ENCODE results near the gene RBM10.

RBM10 gene

GRCh38 chrX:47178337-47178736 lies 33.3 kb downstream of the RBM10 start:
- no peak for DNase-seq

DNA sequence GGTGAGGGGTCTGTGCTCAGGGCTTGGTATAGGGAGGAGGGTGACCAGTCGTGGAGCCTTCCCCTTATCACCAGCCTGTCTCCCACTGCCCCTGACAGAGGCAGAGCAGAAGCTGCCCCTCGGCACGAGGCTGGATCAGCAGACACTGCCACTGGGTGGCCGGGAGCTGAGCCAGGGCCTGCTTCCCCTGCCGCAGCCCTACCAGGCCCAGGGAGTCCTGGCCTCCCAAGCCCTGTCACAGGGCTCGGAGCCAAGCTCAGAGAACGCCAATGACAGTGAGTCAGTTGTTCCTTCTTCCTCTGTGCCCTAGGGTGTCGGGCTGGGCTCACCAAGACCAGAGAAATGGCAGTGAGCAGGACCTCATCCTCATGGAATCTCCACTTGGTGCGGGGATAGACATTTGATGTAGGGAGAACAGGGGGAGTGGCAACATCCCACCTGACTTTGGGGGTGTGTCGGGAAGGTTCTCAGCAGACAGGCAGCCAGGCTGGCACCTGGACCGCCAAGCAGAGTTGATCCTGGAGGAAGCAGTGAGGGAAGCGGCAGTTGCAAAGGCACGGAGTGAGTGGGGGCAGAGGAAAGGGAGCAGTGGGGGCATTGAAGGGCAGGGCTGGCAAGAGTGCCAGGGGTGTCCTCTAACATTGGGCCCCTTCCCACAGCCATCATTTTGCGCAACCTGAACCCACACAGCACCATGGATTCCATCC lies 34.4 kb downstream of the RBM10 start:
- no peak for DNase-seq

- no peak for DNase-seq
Measured at GRCh38 chrX:47179928-47180255, 34.9 kb downstream of the RBM10 start.

DNA sequence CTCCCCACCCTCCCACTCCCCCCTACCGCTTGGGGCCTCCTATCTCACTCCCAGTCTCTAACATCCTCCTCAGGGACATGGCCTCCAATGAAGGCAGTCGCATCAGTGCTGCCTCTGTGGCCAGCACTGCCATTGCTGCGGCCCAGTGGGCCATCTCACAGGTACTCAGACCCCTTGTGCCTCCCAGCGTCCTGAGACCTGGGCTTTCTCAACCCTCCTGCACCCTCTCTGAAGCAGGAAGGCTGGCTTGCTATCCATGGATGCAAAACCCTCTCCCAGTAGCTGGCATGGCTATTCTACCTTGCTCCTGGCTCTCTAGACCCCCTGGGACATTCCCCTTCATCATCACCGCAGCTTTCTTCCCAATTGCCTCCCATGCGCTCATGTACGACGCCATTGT lies 35.3 kb downstream of the RBM10 start:
- DNase-seq, result no peak

GRCh38 chrX:47181301-47181700 lies 36.3 kb downstream of the RBM10 start:
- no peak for DNase-seq

DNA sequence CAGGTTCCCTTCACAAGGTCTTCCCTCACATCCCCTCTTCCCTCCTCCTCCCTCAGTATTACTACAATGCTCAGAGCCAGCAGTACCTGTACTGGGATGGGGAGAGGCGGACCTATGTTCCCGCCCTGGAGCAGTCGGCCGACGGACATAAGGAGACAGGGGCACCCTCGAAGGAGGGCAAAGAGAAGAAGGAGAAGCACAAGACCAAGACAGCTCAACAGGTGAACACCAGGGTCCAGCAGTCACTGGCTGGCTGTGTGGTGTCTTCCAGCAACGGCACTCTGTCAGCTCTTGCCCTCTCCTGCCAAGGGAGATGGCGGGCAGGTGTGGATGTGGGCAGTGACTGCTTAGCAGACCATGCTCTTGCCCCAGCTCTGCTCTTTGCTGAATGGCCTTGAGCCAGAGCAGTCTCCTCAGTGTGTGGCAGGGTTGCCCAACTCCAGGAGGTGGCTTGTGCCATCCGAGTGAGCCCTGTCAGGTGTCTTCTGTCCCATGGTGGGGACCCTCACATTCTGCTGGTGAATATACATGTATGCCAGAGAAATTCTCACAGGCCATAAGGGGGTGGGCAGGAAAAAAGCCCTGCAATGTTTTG lies 37.2 kb downstream of the RBM10 start:
- DNase-seq, result no peak

DNA sequence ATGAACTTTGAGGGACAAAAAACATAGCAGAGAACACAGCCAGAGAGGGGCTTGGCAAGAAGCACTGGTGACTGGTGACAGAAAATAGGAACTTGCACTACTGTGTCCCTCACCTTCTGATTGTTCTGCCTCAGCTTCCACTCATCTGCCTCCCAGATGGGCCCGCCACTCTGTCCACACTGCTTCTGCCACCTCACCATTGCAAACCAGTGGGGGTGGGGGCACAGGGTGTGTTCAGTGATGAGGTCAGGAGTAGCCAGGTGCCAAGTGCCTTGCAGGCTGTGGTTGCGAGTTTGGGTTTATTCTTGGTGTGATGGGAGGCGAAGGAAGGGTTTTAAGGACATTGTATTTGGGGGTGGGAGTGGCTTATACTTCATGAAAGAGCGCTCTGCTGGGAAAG lies 39.5 kb downstream of the RBM10 start:
- DNase-seq, result no peak

DNA sequence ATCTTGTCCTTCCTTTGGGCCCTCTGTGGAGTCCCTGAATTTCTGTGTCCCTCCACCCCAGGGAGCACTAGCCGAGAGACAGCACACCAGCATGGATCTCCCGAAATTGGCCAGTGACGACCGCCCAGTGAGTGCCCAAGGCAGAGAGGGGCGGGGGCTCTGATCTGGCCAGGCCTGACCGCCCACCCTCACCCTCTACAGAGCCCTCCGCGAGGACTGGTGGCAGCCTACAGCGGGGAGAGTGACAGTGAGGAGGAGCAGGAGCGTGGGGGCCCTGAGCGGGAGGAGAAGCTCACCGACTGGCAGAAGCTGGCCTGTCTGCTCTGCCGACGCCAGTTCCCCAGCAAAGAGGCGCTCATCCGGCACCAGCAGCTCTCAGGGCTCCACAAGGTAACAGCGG lies 40.2 kb downstream of the RBM10 start:
- no peak for DNase-seq

DNA sequence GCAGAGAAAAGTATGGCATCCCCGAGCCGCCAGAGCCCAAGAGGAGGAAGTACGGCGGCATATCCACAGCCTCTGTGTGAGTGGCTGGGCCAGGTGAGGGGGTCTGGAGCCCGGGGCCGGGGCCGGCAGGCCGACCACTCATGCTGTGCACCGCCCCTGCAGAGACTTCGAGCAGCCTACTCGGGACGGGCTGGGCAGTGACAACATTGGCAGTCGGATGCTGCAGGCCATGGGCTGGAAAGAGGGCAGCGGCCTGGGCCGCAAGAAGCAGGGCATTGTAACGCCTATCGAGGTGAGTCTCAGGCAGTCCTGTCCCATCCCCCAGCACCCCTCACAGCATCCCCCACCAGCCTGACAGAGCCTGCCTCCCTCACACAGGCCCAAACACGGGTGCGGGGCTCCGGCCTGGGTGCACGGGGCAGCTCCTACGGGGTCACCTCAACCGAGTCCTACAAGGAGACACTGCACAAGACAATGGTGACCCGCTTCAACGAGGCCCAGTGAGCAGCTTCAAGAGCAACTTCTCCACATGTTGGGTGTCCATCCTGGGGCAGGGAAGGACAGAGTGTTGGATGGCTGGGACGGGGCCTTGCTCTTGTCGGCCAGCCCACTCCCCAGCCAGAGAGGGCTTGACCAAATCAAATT lies 41.2 kb downstream of the RBM10 start:
- no peak for DNase-seq

- peak; percentile 49 for DNase-seq
Measured at GRCh38 chrX:47187106-47187677, 42.2 kb downstream of the RBM10 start.

DNA sequence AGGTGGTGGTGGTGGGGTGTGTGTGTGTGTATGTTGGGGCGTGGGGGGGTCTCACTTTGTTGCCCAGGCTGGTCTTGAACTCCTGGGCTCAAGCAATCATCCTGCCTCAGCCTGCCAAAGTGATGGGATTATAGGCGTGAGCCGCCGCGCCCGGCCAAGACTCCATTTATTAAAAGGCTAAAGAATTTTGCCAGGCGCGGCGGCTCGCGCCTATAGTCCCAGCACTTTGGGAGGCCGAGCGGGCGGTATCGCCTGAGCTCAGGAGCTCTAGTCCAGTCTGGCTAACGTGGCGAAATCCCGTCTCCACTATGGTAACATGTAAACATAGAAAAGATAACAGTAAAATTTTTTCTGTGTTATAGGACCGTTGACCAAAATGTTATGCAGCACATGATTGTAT lies 44.9 kb downstream of the RBM10 start:
- no peak for DNase-seq

GRCh38 chrX:47190445-47191269 lies 45.6 kb downstream of the RBM10 start:
- DNase-seq, result peak; percentile 74

GRCh38 chrX:47191331-47191730 lies 46.3 kb downstream of the RBM10 start:
- peak; percentile 3 for DNase-seq

DNA sequence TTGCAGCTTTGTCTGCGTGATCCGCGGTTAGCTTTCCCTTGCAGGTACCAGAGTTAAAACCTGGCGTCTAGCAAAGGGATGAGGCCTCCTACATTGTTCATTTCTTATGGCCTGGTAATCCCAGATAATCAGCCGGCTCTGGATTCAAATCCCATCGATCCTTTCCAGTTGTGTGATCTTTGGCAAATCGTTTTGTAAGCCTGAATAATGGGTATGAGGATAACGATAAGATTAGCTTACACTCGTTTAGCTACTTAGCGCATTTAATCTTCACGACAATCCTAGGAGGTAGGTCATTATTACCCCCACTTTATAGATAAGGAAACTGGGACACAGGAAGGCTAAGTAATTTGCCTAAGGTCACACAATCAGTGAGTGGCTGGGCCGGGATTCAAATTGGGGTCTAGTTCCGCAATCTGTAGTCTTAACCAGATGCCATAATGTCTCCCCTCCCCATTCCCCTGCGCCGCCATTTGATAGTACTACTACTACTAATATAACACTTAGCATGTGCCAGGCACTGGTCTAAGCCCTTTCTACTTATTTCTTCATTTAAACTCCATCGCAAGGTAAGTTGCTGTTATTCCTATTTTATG lies 46.9 kb downstream of the RBM10 start:
- DNase-seq, result no peak

- peak; percentile 73 for DNase-seq
Measured at GRCh38 chrX:47193475-47194193, 48.6 kb downstream of the RBM10 start, which contains the start of gene UBA1. UBA1 (plus strand) TSS chrX:47193829; CDS start chrX:47198803, 4,974 bp downstream.

GRCh38 chrX:47194194-47194787 lies 49.3 kb downstream of the RBM10 start:
- no peak for DNase-seq

DNA sequence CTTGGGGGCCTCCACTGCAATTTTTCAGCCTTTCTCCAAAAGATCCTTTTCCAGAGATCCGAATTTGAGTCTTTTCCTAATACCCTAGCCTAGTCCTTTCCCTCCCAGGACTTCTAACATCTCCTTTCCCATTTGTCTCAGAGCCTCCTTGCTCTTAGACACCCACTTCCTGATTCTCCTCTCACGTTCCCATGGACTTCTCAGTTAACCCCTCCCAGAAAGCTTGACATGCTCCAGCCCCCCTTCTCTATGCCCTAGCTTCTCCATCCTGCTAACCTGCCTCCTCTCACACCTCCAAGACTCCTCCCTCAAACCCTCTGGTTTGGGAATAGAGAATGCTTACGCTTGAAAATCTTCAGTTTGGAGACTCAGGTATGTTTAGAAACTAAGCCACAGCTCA lies 51.1 kb downstream of the RBM10 start:
- no peak for DNase-seq

DNA sequence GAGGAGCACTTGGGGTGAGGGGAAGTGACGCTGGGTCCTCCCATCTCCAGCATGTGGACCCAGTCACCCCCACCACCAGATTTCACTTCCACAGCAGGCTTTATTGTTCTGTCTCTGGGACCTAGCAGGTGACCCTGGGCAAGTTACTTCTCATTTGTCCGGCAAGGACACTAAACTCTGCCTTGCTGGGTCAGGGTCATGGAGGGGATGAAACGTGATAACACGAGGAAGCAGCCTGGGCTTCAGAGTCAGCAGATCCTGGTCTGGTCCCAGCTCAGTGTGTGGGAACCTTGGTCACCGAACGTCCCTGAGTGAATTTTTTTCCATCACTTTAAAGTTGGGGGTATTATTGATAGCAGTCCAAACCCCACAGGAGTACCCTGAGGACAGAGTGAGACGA lies 52.5 kb downstream of the RBM10 start:
- DNase-seq, result no peak

GRCh38 chrX:47198026-47198686 lies 53.1 kb downstream of the RBM10 start:
- DNase-seq, result no peak

GRCh38 chrX:47198687-47199080 lies 53.7 kb downstream of the RBM10 start:
- no peak for DNase-seq

DNA sequence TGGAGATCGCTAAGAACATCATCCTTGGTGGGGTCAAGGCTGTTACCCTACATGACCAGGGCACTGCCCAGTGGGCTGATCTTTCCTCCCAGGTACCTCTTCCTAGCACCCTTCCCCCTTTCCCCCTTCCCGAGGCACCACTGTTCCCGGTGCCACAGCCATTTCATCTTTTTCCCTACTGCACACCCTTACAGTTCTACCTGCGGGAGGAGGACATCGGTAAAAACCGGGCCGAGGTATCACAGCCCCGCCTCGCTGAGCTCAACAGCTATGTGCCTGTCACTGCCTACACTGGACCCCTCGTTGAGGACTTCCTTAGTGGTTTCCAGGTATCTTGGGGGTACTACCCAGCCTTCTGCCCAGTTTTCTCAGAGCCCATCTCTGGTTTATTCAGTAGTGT lies 54.3 kb downstream of the RBM10 start:
- no peak for DNase-seq
